GM12865 (cell line): ENCODE results near the gene DPF3.

Source experiments
- DNase-seq: peaks from one replicate; pipeline ENCODE4 v3.0.0; 2010; ENCODE audit warnings: low read depth
- H3K4me3 ChIP-seq: 2 replicates; pipeline ENCODE4 v1.5.1; 2011; ENCODE audit warnings: mild to moderate bottlenecking, low read depth, low read length, control low read depth
- CTCF ChIP-seq: IDR thresholded peaks from 2 replicates; pipeline ENCODE4 v1.5.1; 2011; ENCODE audit warnings: low read length, control low read depth, low read depth, inconsistent platforms; ENCODE audit not compliant: insufficient read depth; ENCODE audit errors: missing control alignments

Gene DPF3

GRCh38 chr14:72904840-72905561 lies 11.1 kb upstream of the DPF3 start:
- DNase-seq, result peak; percentile 73
- TF ChIP-seq CTCF, result peak; percentile 94
- no peak overlapping the region for H3K4me3 ChIP-seq

- TF ChIP-seq CTCF, result no peak
- DNase-seq, result no peak
- no peak overlapping the region for H3K4me3 ChIP-seq
Observed at GRCh38 chr14:72904218-72904617, 10.3 kb upstream of the DPF3 start.

GRCh38 chr14:72903716-72904115 lies 9.8 kb upstream of the DPF3 start:
- DNase-seq, result no peak
- TF ChIP-seq CTCF, result no peak
- no peak overlapping the region for H3K4me3 ChIP-seq

- DNase-seq, result no peak
- no peak overlapping the region for H3K4me3 ChIP-seq
- no peak for TF ChIP-seq CTCF
Observed at GRCh38 chr14:72902801-72903530, 9.1 kb upstream of the DPF3 start.

GRCh38 chr14:72901361-72901760 lies 7.5 kb upstream of the DPF3 start:
- no peak overlapping the region for H3K4me3 ChIP-seq
- no peak for TF ChIP-seq CTCF
- no peak for DNase-seq

GRCh38 chr14:72898448-72898847 lies 4.5 kb upstream of the DPF3 start:
- no peak for DNase-seq
- H3K4me3 ChIP-seq, result no peak overlapping the region
- TF ChIP-seq CTCF, result no peak
